Amygdala (tissue), 56 donors: Measurements from ENCODE around the gene C3orf70.
"Not testable (repeated sequence)": the region's sequence is repeated elsewhere in the genome, so short reads cannot be mapped to it uniquely, and the experiment has no call there.

ENCODE experiments used
- DNase-seq, 56 donors: peaks; one replicate each; lab custom pipeline; 2025; lab: John Stamatoyannopoulos, UW

C3orf70 gene

GRCh38 chr3:185151964-185152409 lies 873 bp downstream of the C3orf70 start:
- no peak for DNase-seq

DNA sequence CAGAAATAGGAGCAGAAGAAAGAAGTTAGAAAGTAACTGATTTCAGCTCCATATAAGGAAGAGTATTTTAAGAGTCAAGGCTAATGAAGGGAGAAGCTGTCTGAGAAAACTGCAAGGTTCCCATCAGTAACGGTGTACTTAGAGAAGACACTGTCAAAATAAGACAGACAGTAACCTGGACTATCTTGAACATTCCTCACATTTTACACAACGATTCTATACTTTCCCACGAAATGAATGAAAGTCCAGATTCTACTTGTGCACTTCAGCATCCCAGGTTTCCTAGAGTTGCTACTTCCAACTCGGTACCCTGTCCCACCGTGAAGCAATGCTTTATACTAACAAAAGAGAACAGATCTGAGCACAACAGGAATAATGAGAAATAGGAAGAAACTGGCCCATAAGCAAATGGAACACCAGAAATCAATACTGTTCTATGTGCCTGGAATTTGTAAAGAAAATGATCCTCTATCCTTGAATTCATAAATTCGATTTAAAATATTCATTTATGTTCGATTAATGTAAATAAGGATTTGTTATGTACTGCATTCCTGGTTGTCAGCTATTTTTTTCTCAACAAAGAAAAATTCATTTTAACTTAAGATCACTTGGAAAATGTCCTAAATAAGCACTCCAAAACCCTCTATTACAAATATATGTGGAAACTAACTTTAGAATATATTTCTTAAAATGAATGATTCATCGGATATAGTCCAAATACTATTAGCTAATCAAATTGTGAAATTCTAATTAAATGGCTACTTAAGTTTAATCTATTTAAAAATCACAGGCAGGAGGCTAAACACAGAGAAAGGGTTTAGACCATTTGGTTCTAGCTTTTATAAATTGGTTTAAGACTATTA lies 1.5 kb downstream of the C3orf70 start:
- no peak for DNase-seq

- no peak for DNase-seq
These were observed 2.3 kb downstream of the C3orf70 start for GRCh38 chr3:185150561-185150960.

DNA sequence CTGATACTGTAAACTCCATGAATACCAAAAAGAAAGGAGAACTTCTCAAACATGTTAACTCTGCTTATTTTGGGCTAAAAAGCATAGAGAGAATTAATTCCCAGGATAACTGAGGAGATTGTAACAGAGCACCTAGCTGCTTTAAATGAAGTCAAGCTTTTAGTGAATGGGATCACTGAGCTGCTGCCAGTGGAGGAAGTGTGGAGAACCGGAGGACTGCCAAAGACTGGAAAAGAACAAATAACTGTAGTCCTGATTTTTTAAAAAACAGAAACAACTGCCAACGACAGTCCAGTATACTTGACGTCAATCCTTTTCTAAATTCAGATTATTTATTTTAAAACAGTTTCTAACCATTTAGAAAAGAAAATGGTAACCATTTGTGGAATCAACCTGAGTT lies 3.3 kb downstream of the C3orf70 start:
- DNase-seq = peak in 7 of 56 donors; percentile 1 to 31 (median 16)

DNA sequence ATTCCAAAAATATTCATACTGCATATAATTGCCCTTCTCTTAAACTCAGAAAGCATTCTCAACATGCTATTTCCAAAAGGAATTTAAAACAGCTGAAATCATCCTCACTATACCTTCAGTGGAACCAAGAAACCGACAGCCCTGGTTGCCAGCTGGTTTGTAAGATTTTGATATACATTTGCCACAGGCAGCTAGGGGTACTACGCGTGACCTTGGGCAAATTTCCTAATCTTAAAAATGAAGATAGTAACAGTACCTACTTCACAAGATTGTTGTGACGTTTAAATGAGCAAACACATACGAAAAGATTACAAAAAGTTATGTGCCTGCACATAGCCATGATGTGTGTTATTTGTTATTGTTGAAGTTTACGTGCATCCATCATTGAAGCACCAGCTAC lies 7.3 kb downstream of the C3orf70 start:
- no peak for DNase-seq

GRCh38 chr3:185144784-185145183 lies 8.1 kb downstream of the C3orf70 start:
- no peak for DNase-seq

- DNase-seq = no peak
These were observed 15.0 kb downstream of the C3orf70 start for GRCh38 chr3:185137821-185138220.

- DNase-seq = no peak
These were observed 18.4 kb downstream of the C3orf70 start for GRCh38 chr3:185134509-185134908.

GRCh38 chr3:185131602-185132256 lies 21.1 kb downstream of the C3orf70 start:
- DNase-seq = no peak

DNA sequence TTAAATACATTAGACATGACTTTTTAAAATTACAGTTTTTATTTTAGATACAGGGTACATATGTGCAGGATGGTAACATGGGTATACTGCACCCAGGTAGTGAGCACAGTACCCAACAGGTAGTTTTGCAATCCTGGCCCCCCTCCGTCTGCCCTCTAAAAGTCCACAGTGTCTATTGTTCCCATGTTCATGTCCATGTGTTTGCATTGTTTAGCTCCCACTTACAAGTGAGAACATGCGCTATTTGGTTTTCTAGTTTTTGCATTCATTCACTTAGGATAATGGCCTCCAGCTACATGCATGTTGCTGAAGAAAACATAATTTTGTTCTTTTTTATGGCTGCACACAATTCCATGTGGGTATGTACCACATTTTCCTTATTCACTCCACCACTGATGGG lies 23.8 kb downstream of the C3orf70 start:
- no peak for DNase-seq

- DNase-seq = no peak
These were observed 26.7 kb downstream of the C3orf70 start for GRCh38 chr3:185126201-185126600.

DNA sequence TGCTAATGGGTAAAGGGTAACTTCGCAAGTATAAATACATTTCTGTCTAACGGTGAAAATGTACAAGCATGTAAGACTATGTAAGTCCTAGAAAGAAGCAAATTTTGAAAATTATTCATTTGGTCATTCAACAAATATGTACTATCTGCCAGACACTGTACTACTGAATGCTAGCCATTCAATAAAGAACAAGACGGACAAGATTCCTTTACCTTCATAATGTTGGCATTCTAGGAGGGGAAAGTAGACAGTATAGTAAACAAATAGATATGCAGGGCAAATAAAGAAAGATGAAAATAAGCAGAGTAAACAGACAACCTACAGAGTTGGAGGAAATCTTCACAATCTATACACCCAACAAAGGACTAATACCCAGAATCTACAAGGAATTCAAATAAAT lies 32.7 kb downstream of the C3orf70 start:
- no peak for DNase-seq

DNA sequence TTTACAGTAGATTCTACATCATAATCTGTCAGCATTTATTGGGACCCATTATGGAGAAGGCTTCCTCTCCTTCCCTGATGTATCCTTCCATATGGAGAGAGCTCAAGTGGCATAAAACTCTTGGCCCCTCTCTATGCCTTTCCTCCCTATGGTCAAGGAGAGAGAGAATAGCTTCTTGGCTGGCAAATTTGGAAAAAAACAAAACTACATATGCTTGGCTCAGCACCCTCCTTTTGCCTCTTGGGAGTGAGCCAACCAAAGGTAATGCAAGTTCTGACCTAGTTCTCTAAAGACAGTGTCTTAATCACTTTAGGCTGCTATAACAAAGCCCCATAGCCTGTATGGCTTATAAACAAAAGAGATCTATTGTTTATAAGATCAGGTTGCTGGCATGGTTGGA lies 37.5 kb downstream of the C3orf70 start:
- no peak for DNase-seq

GRCh38 chr3:185114756-185115155 lies 38.1 kb downstream of the C3orf70 start:
- no peak for DNase-seq

DNA sequence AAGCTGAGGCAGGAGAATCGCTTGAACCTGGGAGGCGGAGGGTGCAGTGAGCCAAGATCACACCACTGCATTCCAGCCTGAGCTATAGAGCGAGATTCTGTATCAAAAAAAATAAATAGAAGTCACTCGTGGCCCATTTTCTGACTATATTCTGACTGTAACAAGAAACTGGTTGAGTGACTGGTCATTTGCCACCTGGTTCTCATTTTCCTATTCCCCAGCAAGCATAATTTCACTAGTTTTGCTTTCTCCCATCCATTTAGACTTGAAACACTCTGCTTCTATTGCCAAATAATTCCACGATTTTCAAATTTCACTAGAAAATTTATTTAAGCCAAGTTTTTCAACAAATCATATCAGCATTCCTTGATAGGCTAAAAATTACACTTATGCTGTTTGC lies 40.7 kb downstream of the C3orf70 start:
- no peak for DNase-seq

GRCh38 chr3:185109012-185109411 lies 43.8 kb downstream of the C3orf70 start:
- not testable (repeated sequence) for DNase-seq

DNA sequence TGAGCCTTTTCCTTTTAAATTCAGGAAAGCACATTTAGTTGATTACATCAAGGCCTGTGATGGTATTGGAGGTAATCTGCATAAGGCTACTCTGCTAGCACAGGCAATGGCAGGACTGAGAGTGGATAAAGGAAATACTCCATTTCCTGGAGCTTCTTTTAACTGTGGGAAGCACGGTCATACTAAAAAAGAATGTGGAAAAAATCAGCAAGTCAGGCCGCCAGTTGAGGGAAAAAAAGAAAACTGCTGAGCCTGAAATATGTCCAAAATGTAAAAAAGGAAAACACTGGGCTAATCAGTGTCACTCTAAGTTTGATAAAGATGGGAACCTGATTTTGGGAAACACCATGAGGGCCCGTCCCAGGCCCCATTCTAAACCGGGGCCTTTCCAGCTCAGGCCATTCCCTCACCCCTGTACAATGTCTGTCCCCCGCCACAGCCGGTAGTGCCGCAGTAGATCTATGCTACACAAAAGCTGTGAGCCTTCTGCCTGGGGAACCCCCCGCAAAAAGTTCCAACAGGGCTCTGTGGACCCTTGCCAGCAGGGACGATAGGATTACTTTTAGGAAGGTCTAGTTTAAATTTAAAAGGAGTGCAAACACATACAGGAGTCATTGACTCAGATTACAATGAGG lies 46.5 kb downstream of the C3orf70 start:
- DNase-seq = not testable (repeated sequence)

GRCh38 chr3:185103359-185104127 lies 49.3 kb downstream of the C3orf70 start:
- DNase-seq = no peak

- DNase-seq = no peak
These were observed 58.2 kb downstream of the C3orf70 start for GRCh38 chr3:185094697-185095096.

GRCh38 chr3:185093116-185093515 lies 59.7 kb downstream of the C3orf70 start:
- DNase-seq = no peak

GRCh38 chr3:185090811-185091210 lies 62.0 kb downstream of the C3orf70 start:
- no peak for DNase-seq
